ENCODE results near the gene SNCA.

Gene SNCA

DNA sequence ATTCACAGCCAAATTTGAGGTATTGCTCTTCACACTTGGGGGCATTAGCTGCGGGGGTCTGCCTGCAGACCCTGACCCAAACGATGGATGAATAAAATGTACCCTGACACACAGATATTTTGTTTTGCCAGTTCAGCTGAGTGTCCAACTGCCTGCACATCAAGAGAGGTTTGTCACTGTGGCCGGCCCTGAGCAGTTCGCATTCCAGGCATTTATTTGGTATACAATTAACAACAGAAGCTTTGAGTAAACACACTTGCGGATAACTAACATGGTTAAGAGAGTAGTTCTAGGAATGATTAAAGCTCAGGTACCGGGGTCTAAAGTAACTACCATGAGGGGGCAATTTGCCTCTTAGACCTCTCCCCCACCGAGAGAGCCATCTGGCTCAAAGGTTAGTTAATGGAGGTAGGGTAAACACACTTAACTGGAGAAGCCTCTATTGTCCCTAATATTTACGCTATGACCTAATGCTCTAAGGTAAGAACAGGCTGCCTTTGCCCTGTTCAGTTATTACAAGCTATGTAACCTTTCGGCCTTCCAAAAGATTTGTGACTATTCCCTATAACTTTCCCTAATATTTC lies 162.0 kb downstream of the SNCA start:
- in situ Hi-C loops (cut with HindIII; ENCODE audit: low pct_ligation_motif_present, low pct_unique_long_range_greater_than_20kb, low sequenced_read_pairs), result no loop called here
- no peak for DNase-seq

All from ACHN (cell line).